Measurements from ENCODE around the gene IFNA2.

DNA sequence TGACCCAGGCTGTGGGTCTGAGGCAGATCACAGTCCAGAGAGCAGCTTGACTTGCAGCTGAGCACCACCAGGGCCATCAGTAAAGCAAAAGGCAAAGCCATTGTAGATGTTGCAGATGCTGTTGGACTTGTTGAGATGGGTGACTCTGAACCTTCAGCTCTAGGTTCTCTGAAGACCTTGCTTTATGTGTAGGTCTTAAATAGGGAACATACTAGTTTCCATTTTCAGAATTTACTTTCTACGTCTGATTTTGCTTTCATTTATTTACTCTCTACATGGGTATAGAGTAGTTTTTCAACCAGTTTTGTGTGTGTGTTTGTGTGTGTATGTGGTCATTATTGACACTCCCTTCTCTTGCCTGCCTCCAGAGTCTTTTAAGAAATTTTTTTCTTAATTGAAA lies 34.4 kb downstream of the IFNA2 start, which contains the start of gene IFNA6:
- TF ChIP-seq, protein P1, sequence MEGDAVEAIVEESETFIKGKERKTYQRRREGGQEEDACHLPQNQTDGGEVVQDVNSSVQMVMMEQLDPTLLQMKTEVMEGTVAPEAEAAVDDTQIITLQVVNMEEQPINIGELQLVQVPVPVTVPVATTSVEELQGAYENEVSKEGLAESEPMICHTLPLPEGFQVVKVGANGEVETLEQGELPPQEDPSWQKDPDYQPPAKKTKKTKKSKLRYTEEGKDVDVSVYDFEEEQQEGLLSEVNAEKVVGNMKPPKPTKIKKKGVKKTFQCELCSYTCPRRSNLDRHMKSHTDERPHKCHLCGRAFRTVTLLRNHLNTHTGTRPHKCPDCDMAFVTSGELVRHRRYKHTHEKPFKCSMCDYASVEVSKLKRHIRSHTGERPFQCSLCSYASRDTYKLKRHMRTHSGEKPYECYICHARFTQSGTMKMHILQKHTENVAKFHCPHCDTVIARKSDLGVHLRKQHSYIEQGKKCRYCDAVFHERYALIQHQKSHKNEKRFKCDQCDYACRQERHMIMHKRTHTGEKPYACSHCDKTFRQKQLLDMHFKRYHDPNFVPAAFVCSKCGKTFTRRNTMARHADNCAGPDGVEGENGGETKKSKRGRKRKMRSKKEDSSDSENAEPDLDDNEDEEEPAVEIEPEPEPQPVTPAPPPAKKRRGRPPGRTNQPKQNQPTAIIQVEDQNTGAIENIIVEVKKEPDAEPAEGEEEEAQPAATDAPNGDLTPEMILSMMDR (IDR thresholded peaks at IDR 0.05): no peak
- TF ChIP-seq POLR2A (IDR thresholded peaks at IDR 0.05): no peak
- no peak for TF ChIP-seq EP300 (IDR thresholded peaks at IDR 0.05; ENCODE audit: low read depth)
- TF ChIP-seq POLR2AphosphoS5 (IDR thresholded peaks at IDR 0.05): no peak

Data from transverse colon (tissue), 4 donors.